Bronchial epithelial cell (primary cell): ENCODE measurements around the gene RCAN2. TPM values are rescaled to one million over a fixed set of nuclear protein-coding genes. Genes with fewer than 3 reads are reported as not detected.

Source experiments
- DNase-seq: peaks from one replicate; pipeline ENCODE4 v3.0.0-alpha.2; 2010; ENCODE audit warnings: low read depth
- FAIRE-seq: peaks from 2 replicates; lab custom pipeline; 2011; peaks lifted over from hg19 to GRCh38; lab: Jason Lieb, UNC
- H3K27me3 ChIP-seq: 2 replicates; pipeline ENCODE4 v1.5.1; 2011; ENCODE audit warnings: low read length; ENCODE audit not compliant: control insufficient read depth, insufficient read depth
- H3K36me3 ChIP-seq: 2 replicates; pipeline ENCODE4 v1.5.1; 2011; ENCODE audit warnings: low read length; ENCODE audit not compliant: control insufficient read depth, insufficient read depth
- H3K4me3 ChIP-seq: 2 replicates; pipeline ENCODE4 v1.5.1; 2011; ENCODE audit warnings: mild to moderate bottlenecking, low read depth, low read length, control low read depth
- CTCF ChIP-seq: IDR thresholded peaks from 2 replicates; pipeline ENCODE4 v1.5.1; 2011; ENCODE audit warnings: mild to moderate bottlenecking, moderate library complexity, low read length, control low read depth, inconsistent platforms; ENCODE audit not compliant: insufficient read depth, severe bottlenecking
- total RNA-seq: library from RNA; depleted of rRNA; stranded (reverse); fragments of >200 nt; gene quantifications from 2 replicates; pipeline ENCODE4 v1.2.1, GENCODE V29; 2014

Gene RCAN2
- total RNA-seq, 1 donor from 2014 or later = under 0.01 TPM

DNA sequence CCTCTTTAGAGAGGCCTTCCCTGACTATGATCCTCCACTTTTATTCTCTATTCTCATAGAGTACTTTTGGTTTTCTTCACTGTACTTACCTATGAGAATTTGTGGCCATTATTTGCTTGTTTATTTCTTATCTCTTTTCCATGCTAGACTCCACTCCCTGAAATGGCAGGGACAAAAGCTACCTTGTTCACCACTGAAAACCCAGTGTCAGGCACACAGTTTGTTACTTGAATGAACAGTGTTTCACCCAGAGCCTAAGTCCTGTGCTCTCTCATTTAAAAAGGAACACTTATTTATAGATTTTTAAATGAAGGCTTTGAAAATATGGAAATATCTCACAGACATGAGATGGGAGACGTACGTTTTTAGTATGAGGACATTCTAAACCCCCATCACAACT lies 272.8 kb downstream of the RCAN2 start:
- no peak for DNase-seq
- Histone ChIP-seq H3K36me3 (no peaks in the 10 kb centered on the region), H3K27me3 (no peaks in the 10 kb centered on the region), H3K4me3 (no peak overlapping the region)
- no peak for TF ChIP-seq CTCF
- no peak for FAIRE-seq

GRCh38 chr6:46217671-46218131 lies 273.5 kb downstream of the RCAN2 start:
- FAIRE-seq = peak; percentile 32
- Histone ChIP-seq H3K27me3 (no peaks in the 10 kb centered on the region), H3K36me3 (no peaks in the 10 kb centered on the region), H3K4me3 (no peak overlapping the region)
- no peak for TF ChIP-seq CTCF
- no peak for DNase-seq

DNA sequence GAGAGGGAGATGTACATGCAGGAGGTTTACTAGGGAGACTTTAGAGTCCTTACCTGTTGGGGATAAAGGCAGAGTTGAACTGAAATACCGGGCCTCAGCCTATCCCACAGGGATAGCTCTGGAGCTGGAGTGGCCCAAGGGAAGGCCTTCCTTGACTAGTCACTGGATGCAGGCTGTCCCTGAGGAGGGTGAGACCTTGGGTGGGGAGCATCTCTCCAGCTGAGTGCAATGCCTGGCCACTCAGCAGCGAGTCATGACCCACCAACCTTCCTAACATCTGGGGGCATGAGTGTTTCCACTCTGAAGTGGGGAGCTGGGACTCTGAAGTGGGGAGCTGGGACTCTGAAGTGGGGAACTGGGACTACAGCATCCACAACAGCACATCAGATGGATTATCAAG lies 274.4 kb downstream of the RCAN2 start:
- DNase-seq (no peak), FAIRE-seq (no peak)
- TF ChIP-seq CTCF = no peak
- no peaks in the 10 kb centered on the region for H3K27me3 ChIP-seq
- no peaks in the 10 kb centered on the region for H3K36me3 ChIP-seq
- H3K4me3 ChIP-seq = no peak overlapping the region

DNA sequence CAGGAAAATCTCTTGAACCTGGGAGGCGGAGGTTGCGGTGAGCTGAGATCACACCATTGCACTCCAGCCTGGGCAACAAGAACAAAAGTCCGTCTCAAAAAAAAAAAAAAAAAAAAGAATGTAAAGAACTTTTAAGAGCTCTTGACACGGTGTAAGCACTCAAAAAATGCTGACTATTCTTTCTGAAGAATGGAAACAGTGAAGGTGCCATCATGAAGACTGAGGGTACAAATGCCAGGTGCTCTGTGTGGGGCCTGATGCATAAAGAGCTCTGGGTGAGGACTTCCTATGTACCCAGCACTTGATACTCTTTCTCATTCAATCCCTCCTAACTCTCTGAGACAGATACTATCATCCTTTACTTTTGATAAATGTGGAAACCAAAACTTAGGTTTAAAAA lies 275.5 kb downstream of the RCAN2 start:
- H3K27me3 ChIP-seq = no peaks in the 10 kb centered on the region

GRCh38 chr6:46215213-46215612 lies 276.0 kb downstream of the RCAN2 start:
- Histone ChIP-seq H3K27me3 (no peaks in the 10 kb centered on the region), H3K4me3 (no peak overlapping the region), H3K36me3 (no peaks in the 10 kb centered on the region)
- FAIRE-seq (no peak), DNase-seq (no peak)
- TF ChIP-seq CTCF = no peak

More for the DNA sequence above, 275.5 kb downstream of the RCAN2 start:
- FAIRE-seq = no peak
- Histone ChIP-seq H3K4me3 (no peak overlapping the region), H3K36me3 (no peaks in the 10 kb centered on the region)
- DNase-seq = no peak
- TF ChIP-seq CTCF = no peak

GRCh38 chr6:46211917-46212316 lies 279.3 kb downstream of the RCAN2 start:
- no peak for DNase-seq
- no peak overlapping the region for H3K4me3 ChIP-seq
- H3K27me3 ChIP-seq = no peaks in the 10 kb centered on the region
- no peak for TF ChIP-seq CTCF
- no peaks in the 10 kb centered on the region for H3K36me3 ChIP-seq
- no peak for FAIRE-seq
